AG09319 (cell line): ENCODE results near the gene ASAP2.
A peak's percentile ranks its signal among the peaks of the same experiment; 100 is the strongest.

ENCODE experiments used
- DNase-seq: peaks from one replicate; pipeline ENCODE4 v3.0.0-alpha.2; 2010; ENCODE audit warnings: low read depth; ENCODE audit errors: extremely low read depth
- CTCF ChIP-seq: IDR thresholded peaks from 2 replicates; pipeline ENCODE4 v1.5.1; 2011; ENCODE audit warnings: low read depth, mild to moderate bottlenecking, inconsistent platforms, low read length, moderate library complexity

The ASAP2 gene

DNA sequence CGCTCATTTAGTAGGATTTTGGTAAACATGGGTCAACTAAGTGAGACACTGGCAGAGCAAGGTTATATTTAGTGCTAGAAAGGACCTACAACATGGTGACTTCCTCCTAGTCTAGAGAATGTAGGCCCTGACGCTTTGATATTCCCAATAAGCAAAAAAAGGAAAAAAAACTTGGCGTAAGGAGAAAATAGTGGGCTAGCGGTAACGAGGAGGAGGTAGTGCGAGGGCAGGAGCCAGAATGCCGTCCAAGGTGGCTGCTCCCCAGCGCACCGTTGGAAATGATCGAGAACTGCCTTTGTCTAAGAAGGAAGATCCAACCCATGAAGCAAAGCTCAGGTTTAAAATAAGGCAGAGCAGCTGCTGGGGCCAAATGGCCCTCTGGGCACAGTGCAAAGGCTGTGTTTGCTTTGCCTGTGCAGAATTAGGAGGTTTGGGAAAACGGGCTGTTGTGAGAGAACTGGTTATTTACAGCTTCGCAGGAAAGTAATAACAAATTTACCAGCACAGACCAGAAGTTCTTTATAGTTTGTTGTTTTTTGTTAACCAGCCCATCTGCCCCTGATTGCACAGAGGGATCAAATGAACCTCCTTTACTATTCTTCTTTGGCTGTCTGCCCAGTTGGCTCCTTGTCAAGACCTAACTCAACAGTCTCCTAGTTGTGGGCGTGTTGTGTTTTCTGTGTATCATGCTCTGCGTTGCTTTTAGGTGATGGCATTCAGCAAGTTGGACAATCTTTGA is 130.1 kb downstream of the ASAP2 start:
- TF ChIP-seq CTCF: no peak
- peak; percentile 94 for DNase-seq

- no peak for DNase-seq
- TF ChIP-seq CTCF: no peak
Observed at GRCh38 chr2:9337901-9338300, 131.3 kb downstream of the ASAP2 start.

DNA sequence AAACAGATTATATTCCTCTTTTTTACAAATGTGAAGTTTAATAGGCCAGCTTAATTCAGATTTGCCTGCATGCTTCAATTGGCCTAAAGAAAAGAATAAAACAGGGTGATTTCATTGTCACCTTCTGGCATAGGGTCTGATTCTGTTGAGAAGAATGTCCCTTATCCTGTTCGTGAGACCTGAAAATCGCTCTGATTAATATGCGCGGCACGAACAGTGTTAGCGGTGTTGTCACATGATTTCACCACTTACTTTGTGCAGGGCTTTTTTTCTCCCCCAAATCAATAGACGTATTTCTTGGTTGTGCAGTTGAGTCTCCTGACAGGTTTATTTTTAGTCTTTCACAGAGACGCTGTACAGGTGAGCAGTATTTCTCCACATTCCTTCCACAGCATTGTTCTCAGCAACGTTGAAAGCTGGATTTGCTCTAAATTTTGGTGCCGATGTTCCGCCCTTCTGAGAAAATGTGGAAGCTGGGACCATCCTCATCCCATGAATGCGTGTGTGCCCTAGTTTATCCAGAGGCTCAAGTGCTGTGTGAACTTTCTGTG is 134.8 kb downstream of the ASAP2 start:
- TF ChIP-seq CTCF: no peak
- DNase-seq: no peak

DNA sequence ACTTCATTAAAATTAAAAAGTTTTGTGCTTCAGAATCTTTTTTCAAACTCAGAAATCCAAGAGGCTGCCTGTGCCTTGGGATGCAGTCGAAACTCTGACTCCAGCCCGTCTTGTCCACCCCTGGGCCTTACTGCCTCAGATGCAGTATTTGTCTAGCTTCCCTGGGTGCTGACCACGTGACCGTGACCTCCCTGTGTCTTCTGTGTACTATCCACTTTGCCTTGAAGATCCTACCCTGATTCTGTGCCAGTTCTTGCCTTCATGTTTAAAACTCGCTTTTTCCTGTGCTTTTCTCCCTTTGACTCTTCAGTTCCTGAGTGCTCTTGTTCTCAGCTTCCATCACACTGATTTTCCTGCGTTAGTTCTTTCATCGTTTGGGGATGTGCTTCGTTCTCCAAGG is 136.0 kb downstream of the ASAP2 start:
- TF ChIP-seq CTCF: no peak
- no peak for DNase-seq

DNA sequence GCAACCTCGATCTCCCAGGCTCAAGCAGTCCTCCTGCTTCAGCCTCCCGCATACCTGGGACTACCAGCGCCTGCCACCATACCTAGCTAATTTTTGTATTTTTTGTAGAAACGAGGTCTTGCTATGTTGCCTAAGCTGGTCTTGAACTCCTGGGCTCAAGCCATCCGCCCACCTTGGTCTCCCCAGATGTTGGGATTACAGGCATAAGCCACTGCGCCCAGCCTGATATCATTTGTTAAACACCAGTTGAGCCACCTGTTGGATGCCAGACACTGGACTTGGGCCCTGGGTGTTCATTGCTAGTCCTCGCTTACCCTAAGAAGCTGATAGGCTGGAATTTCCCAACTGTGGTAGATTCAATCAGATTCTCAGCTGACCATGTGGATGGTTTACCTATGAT is 136.9 kb downstream of the ASAP2 start:
- no peak for DNase-seq
- TF ChIP-seq CTCF: no peak

- TF ChIP-seq CTCF: no peak
- no peak for DNase-seq
Observed at GRCh38 chr2:9344434-9344833, 137.8 kb downstream of the ASAP2 start.

- no peak for TF ChIP-seq CTCF
- DNase-seq: no peak
Observed at GRCh38 chr2:9345343-9345742, 138.7 kb downstream of the ASAP2 start.
